ENCODE data around the gene VAPB. TPM values are rescaled to one million over a fixed set of nuclear protein-coding genes. Genes with fewer than 3 reads are reported as not detected.

Gene VAPB
- total RNA-seq, 2 donors from 2014 or later, result 56.5 to 57.3 TPM

- DNase-seq, result no peak
- intact Hi-C loops (cut with DNase I), result no loop called here
- no peak for ATAC-seq
These were observed 80.6 kb downstream of the VAPB start for GRCh38 chr20:58469616-58470015.

- DNase-seq (no peak), ATAC-seq (no peak)
- intact Hi-C loops (cut with DNase I), result no loop called here
These were observed 81.5 kb downstream of the VAPB start for GRCh38 chr20:58470336-58471192.

- peak; percentile 39 for DNase-seq
- ATAC-seq, result peak; percentile 93 to 96
- intact Hi-C loops (cut with DNase I), result no loop called here
These were observed 82.5 kb downstream of the VAPB start for GRCh38 chr20:58471193-58472164.

- DNase-seq, result no peak
- intact Hi-C loops (cut with DNase I), result no loop called here
- ATAC-seq, result no peak
These were observed 83.4 kb downstream of the VAPB start for GRCh38 chr20:58472273-58473018.

GRCh38 chr20:58473453-58474425 is 84.7 kb downstream of the VAPB start:
- no peak for ATAC-seq
- no peak for DNase-seq
- intact Hi-C loops (cut with DNase I), result no loop called here

- intact Hi-C loops (cut with DNase I), result no loop called here
- no peak for DNase-seq
These were observed 86.4 kb downstream of the VAPB start for GRCh38 chr20:58475466-58475865.

GRCh38 chr20:58478141-58478805 is 89.2 kb downstream of the VAPB start:
- intact Hi-C loops (cut with DNase I), result no loop called here
- DNase-seq (no peak), ATAC-seq (no peak)

More at GRCh38 chr20:58475466-58475865, 86.4 kb downstream of the VAPB start:
- ATAC-seq, result no peak

- no peak for DNase-seq
- intact Hi-C loops (cut with DNase I), result loop anchor here in 1 of 2 donors (10.0 kb wide), 1 partner anchor 165 kb away; no protein-coding TSS in a partner anchor
- no peak for ATAC-seq
These were observed 90.9 kb downstream of the VAPB start for GRCh38 chr20:58479726-58480440.

GRCh38 chr20:58480551-58481336 is 91.7 kb downstream of the VAPB start:
- peak; percentile 40 to 67 for ATAC-seq
- intact Hi-C loops (cut with DNase I), result loop anchor here in 1 of 2 donors (10.0 kb wide), 1 partner anchor 164 kb away; no protein-coding TSS in a partner anchor
- DNase-seq, result no peak

GRCh38 chr20:58481481-58482021 is 92.5 kb downstream of the VAPB start:
- peak; percentile 63 for DNase-seq

GRCh38 chr20:58482416-58482815 is 93.4 kb downstream of the VAPB start:
- ATAC-seq, result no peak
- intact Hi-C loops (cut with DNase I), result loop anchor here in 1 of 2 donors (10.0 kb wide), 1 partner anchor 162 kb away; no protein-coding TSS in a partner anchor

More at GRCh38 chr20:58481481-58482021, 92.5 kb downstream of the VAPB start:
- intact Hi-C loops (cut with DNase I), result loop anchor here in 1 of 2 donors (10.0 kb wide), 1 partner anchor 163 kb away; no protein-coding TSS in a partner anchor
- peak; percentile 72 to 76 for ATAC-seq

GRCh38 chr20:58483051-58483450 is 94.0 kb downstream of the VAPB start:
- intact Hi-C loops (cut with DNase I), result loop anchor here in 1 of 2 donors (10.0 kb wide), 1 partner anchor 162 kb away; no protein-coding TSS in a partner anchor
- DNase-seq, result no peak
- ATAC-seq, result no peak

More at GRCh38 chr20:58482416-58482815, 93.4 kb downstream of the VAPB start:
- DNase-seq, result no peak

GRCh38 chr20:58483470-58483869 is 94.4 kb downstream of the VAPB start:
- intact Hi-C loops (cut with DNase I), result loop anchor here in 1 of 2 donors (10.0 kb wide), 1 partner anchor 161 kb away; no protein-coding TSS in a partner anchor
- ATAC-seq (no peak), DNase-seq (no peak)

- no peak for ATAC-seq
- intact Hi-C loops (cut with DNase I), result loop anchor here in 1 of 2 donors (10.0 kb wide), 1 partner anchor 159 kb away; no protein-coding TSS in a partner anchor
These were observed 96.4 kb downstream of the VAPB start for GRCh38 chr20:58485393-58485792.

GRCh38 chr20:58486207-58486606 is 97.2 kb downstream of the VAPB start:
- ATAC-seq (no peak), DNase-seq (no peak)
- intact Hi-C loops (cut with DNase I), result loop anchor here in 1 of 2 donors (10.0 kb wide), 1 partner anchor 159 kb away; no protein-coding TSS in a partner anchor

More at GRCh38 chr20:58485393-58485792, 96.4 kb downstream of the VAPB start:
- DNase-seq, result no peak

All from left cardiac atrium (tissue), 4 donors.